Measurements from ENCODE around the gene REG1B. TPM values are rescaled to one million over a fixed set of nuclear protein-coding genes. Genes with fewer than 3 reads are reported as not detected.

Gene REG1B
- total and polyA plus RNA-seq, 2 of the 4 experiments (the other 2 are of a cell fraction) = not detected

DNA sequence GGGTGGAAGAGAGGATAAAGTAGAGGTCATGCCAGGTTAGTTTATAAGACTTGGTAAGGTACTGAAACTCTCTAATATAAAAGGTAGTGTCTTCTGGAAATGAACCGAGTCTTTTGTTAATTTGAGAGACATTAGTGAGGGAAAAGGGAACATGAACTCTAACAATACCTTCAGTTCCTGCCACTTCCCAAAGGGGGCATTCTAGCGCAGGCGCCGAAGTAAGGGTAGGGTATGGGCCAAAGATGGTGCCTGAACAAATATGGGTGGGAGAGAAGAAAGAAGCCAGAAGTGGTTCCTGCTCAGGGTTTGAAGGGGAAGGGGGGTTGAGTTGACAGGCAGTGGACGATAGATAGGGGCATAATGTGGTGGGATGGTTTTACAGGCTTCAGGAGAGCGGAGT lies 10.1 kb upstream of the REG1B start:
- Histone ChIP-seq H3K9me3 (ENCODE audit: control insufficient read depth, insufficient read depth, low read length) (peaks cover 18% of the 10 kb centered on the region), H3K23ac (ENCODE audit: low read depth, low read length) (no peak overlapping the region), H3K9me1 (ENCODE audit: insufficient read depth, low read length) (no peaks in the 10 kb centered on the region), H4K5ac (ENCODE audit: low read depth, low read length) (no peak overlapping the region), H3K27me3 (ENCODE audit: control insufficient read depth, insufficient read depth, low read length) (no peaks in the 10 kb centered on the region), H4K20me1 (ENCODE audit: insufficient read depth, low read length) (no peaks in the 10 kb centered on the region), H2BK120ac (ENCODE audit: low read depth, low read length) (no peak overlapping the region), H3K79me1 (ENCODE audit: low read depth in 1 of 2, low read length in 2 of 2) (no peaks in the 10 kb centered on the region), H3K4ac (ENCODE audit: low read depth, low read length) (no peak overlapping the region), H3K4me1 (ENCODE audit: control insufficient read depth, insufficient read depth, low read length) (no peaks in the 10 kb centered on the region), H4K91ac (ENCODE audit: insufficient read depth, low read depth, low read length) (no peak overlapping the region), H2AK5ac (ENCODE audit: low read depth, low read length) (no peak overlapping the region), H2BK15ac (ENCODE audit: low read depth, low read length) (no peak overlapping the region), H3K4me2 (ENCODE audit: low read depth, low read length) (no peak overlapping the region), H3K56ac (ENCODE audit: extremely low read depth, insufficient read depth, low read length) (no peak overlapping the region), H2BK20ac (ENCODE audit: low read depth, low read length) (no peak overlapping the region), H4K8ac (ENCODE audit: low read depth in 2 of 2, low read length in 2 of 2) (no peak overlapping the region), H3K4me3 (ENCODE audit: insufficient read depth, low read depth, low read length) (no peak overlapping the region), H3K14ac (replicated peaks; ENCODE audit: low read depth, low read length) (no peak overlapping the region), H3K27ac (ENCODE audit: insufficient read depth, low read length) (no peak overlapping the region), H2AFZ (replicated peaks; ENCODE audit: low read length, poor library complexity) (no peak overlapping the region), H3K18ac (ENCODE audit: low read depth, low read length) (no peak overlapping the region), H2AK9ac (replicated peaks; ENCODE audit: low read depth, low read length, poor library complexity) (no peak overlapping the region), H2BK5ac (ENCODE audit: low read depth, low read length, poor library complexity, severe bottlenecking) (no peak overlapping the region), H3K9ac (ENCODE audit: low read depth, low read length) (no peak overlapping the region), H3K36me3 (ENCODE audit: control insufficient read depth, insufficient read depth, low read length) (no peaks in the 10 kb centered on the region)
- ATAC-seq (ENCODE audit: low read depth) = no peak
- no TSS peak for BruUV-seq (replicated peaks)
- WGBS, 2 experiments (ENCODE audit: extremely low coverage in 2 of 2, insufficient read length in 1 of 2) = 30% methylated on average over 2 of the region's 6 CpGs; no CpG with 5 or more reads in 1 of the 2 experiments
- no peak for DNase-seq
- TF ChIP-seq, protein P1, sequence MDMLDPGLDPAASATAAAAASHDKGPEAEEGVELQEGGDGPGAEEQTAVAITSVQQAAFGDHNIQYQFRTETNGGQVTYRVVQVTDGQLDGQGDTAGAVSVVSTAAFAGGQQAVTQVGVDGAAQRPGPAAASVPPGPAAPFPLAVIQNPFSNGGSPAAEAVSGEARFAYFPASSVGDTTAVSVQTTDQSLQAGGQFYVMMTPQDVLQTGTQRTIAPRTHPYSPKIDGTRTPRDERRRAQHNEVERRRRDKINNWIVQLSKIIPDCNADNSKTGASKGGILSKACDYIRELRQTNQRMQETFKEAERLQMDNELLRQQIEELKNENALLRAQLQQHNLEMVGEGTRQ (IDR thresholded peaks at IDR 0.05; ENCODE audit: low read depth, low read length) = no peak
- TF ChIP-seq, protein P2, sequence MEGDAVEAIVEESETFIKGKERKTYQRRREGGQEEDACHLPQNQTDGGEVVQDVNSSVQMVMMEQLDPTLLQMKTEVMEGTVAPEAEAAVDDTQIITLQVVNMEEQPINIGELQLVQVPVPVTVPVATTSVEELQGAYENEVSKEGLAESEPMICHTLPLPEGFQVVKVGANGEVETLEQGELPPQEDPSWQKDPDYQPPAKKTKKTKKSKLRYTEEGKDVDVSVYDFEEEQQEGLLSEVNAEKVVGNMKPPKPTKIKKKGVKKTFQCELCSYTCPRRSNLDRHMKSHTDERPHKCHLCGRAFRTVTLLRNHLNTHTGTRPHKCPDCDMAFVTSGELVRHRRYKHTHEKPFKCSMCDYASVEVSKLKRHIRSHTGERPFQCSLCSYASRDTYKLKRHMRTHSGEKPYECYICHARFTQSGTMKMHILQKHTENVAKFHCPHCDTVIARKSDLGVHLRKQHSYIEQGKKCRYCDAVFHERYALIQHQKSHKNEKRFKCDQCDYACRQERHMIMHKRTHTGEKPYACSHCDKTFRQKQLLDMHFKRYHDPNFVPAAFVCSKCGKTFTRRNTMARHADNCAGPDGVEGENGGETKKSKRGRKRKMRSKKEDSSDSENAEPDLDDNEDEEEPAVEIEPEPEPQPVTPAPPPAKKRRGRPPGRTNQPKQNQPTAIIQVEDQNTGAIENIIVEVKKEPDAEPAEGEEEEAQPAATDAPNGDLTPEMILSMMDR (conservative IDR thresholded peaks at IDR 0.05; ENCODE audit: low read depth, low read length) = no peak
- no peak for TF ChIP-seq POLR2A (IDR thresholded peaks at IDR 0.05; ENCODE audit: low read depth, low read length)
- no peak for TF ChIP-seq SMC3 (IDR thresholded peaks at IDR 0.05; ENCODE audit: low read depth, low read length)
- TF ChIP-seq CHD1 (IDR thresholded peaks at IDR 0.05; ENCODE audit: low read depth, low read length) = no peak
- no peak for TF ChIP-seq CEBPB (IDR thresholded peaks at IDR 0.05; ENCODE audit: low read depth, low read length)
- TF ChIP-seq BHLHE40 (IDR thresholded peaks at IDR 0.05; ENCODE audit: low read depth, low read length) = no peak
- TF ChIP-seq RFX5 (IDR thresholded peaks at IDR 0.05; ENCODE audit: low read depth, low read length) = no peak
- TF ChIP-seq MAFK (IDR thresholded peaks at IDR 0.05; ENCODE audit: low read depth, low read length) = no peak
- no peak for TF ChIP-seq NFE2L2 (IDR thresholded peaks at IDR 0.05; ENCODE audit: low read depth, low read length)
- in situ Hi-C loops (cut with MboI; ENCODE audit: low sequenced_read_pairs) (no loop called here), intact Hi-C loops (cut with micrococcal nuclease) (no loop called here), dilution Hi-C loops (cut with HindIII; ENCODE audit: low sequenced_read_pairs, unreplicated experiment) (no loop called here)
- POLR2A ChIA-PET (ENCODE audit: unreplicated experiment) = no interaction called here
- CTCF ChIA-PET = no interaction called here
